VCaP (cell line): ENCODE results near the gene ADAMTS8.

Experiments used
- H3K27ac ChIP-seq: fragments of 450-650 bp; 2 replicates; pipeline ENCODE4 v1.5.1; 2017
- TF ChIP-seq, protein P1 (sequence below): fragments of 450-650 bp; conservative IDR thresholded peaks from 2 replicates; pipeline ENCODE4 v1.5.1; 2017; ENCODE audit warnings: mild to moderate bottlenecking, moderate library complexity

The ADAMTS8 gene

GRCh38 chr11:130369713-130370112 is 58.7 kb downstream of the ADAMTS8 start:
- TF ChIP-seq, protein P1, sequence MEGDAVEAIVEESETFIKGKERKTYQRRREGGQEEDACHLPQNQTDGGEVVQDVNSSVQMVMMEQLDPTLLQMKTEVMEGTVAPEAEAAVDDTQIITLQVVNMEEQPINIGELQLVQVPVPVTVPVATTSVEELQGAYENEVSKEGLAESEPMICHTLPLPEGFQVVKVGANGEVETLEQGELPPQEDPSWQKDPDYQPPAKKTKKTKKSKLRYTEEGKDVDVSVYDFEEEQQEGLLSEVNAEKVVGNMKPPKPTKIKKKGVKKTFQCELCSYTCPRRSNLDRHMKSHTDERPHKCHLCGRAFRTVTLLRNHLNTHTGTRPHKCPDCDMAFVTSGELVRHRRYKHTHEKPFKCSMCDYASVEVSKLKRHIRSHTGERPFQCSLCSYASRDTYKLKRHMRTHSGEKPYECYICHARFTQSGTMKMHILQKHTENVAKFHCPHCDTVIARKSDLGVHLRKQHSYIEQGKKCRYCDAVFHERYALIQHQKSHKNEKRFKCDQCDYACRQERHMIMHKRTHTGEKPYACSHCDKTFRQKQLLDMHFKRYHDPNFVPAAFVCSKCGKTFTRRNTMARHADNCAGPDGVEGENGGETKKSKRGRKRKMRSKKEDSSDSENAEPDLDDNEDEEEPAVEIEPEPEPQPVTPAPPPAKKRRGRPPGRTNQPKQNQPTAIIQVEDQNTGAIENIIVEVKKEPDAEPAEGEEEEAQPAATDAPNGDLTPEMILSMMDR, result no peak
- no peak overlapping the region for H3K27ac ChIP-seq

GRCh38 chr11:130369141-130369691 is 59.2 kb downstream of the ADAMTS8 start:
- no peak overlapping the region for H3K27ac ChIP-seq
- TF ChIP-seq, protein P1, result no peak

- TF ChIP-seq, protein P1, result no peak
- H3K27ac ChIP-seq, result no peak overlapping the region
Observed at GRCh38 chr11:130359419-130359818, 69.0 kb downstream of the ADAMTS8 start.

- TF ChIP-seq, protein P1, result no peak
- H3K27ac ChIP-seq, result no peak overlapping the region
Observed at GRCh38 chr11:130358398-130358797, 70.0 kb downstream of the ADAMTS8 start.
